Central memory CD8-positive, alpha-beta T cell (primary cell): ENCODE data around the gene TPMT.
"Not testable (repeated sequence)": the region's sequence is repeated elsewhere in the genome, so short reads cannot be mapped to it uniquely, and the experiment has no call there.

Source experiments
- ATAC-seq: fragments of 150-1000 bp; cut with Tn5 transposase; replicated peaks from 2 replicates; pipeline ENCODE4 v1.10.0; 2022; ENCODE audit warnings: mild to moderate bottlenecking, moderate FRiP score, moderate number of reproducible peaks; ENCODE audit not compliant: poor library complexity, severe bottlenecking; ENCODE audit errors: extremely low read depth
- DNase-seq, 2 donors: peaks; one replicate each; pipeline ENCODE4 v3.0.0; 2021; ENCODE audit warnings: low spot score in 2 of 2
- H3K27ac Mint-ChIP-seq: one replicate; pipeline ENCODE4 v1.8.0; 2022; ENCODE audit warnings: low read depth, mild to moderate bottlenecking, moderate library complexity, mixed read lengths
- H3K27me3 Mint-ChIP-seq: one replicate; pipeline ENCODE4 v1.8.0; 2022; ENCODE audit warnings: mixed read lengths
- H3K36me3 Mint-ChIP-seq: one replicate; pipeline ENCODE4 v1.8.0; 2022; ENCODE audit warnings: mild to moderate bottlenecking, moderate library complexity, mixed read lengths; ENCODE audit not compliant: insufficient read depth
- H3K4me1 Mint-ChIP-seq: one replicate; pipeline ENCODE4 v1.8.0; 2022; ENCODE audit warnings: mixed read lengths
- H3K4me3 Mint-ChIP-seq: one replicate; pipeline ENCODE4 v1.8.0; 2022; ENCODE audit warnings: mild to moderate bottlenecking, moderate library complexity, mixed read lengths
- H3K9me3 Mint-ChIP-seq: one replicate; pipeline ENCODE4 v1.8.0; 2022; ENCODE audit warnings: mixed read lengths

Gene TPMT

DNA sequence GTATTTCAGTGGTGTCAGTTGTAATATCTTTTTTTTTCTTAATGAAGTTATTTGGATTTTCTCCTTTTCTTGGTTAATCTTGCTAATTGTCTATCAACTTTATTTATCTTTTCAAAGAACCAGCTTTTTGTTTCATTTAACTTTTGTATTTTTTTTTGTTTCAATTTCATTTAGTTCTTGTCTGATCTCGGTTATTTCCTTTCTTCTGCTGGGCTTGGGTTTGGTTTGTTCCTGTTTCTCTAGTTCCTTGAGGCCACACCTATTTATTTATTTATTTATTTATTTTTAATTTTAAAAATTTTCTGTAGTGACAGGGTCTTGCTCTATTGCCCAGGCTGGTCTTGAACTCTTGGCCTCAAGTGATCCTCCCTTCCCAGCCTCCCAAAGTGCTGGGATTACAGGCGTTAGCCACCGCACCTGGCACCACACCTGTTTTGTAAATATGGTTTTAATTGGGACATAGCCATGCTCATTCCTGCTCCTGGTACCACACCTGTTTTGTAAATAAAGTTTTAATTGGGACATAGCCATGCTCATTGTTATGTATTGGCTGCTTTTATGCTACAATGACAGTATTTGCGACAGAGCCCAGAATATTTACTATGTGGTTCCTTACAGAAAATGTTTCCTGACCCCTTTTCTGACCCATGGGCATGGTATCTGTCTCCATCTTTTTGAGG is 22.5 kb upstream of the TPMT start:
- ATAC-seq (no peak), DNase-seq (no peak)
- H3K27me3 Mint-ChIP-seq: no peaks in the 10 kb centered on the region
- H3K4me3 Mint-ChIP-seq: no peak overlapping the region
- peaks cover 22% of the 10 kb centered on the region for H3K4me1 Mint-ChIP-seq
- H3K36me3 Mint-ChIP-seq: peaks cover 3% of the 10 kb centered on the region
- H3K9me3 Mint-ChIP-seq: no peaks in the 10 kb centered on the region
- H3K27ac Mint-ChIP-seq: peak overlapping the region; percentile 19

DNA sequence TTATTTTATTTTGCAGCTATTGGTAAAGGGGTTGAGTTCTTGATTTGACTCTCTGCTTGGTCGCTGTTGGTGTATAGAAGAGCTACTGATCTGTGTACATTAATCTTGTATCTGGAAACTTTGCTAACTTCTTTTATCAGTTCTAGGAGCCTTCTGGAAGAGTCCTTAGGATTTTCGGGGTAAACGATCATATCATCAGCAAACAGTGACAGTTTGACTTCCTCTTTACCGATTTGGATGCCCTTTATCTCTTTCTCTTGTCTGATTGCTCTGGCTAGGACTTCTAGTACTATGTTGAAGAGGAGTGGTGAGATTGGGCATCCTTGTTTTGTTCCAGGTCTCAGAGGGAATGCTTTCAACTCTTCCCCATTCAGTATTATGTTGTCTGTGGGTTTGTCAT is 21.3 kb upstream of the TPMT start:
- DNase-seq, ATAC-seq, H3K27me3 Mint-ChIP-seq, H3K9me3 Mint-ChIP-seq, H3K4me3 Mint-ChIP-seq, H3K36me3 Mint-ChIP-seq, H3K27ac Mint-ChIP-seq: not testable (repeated sequence)
- peaks cover 22% of the 10 kb centered on the region for H3K4me1 Mint-ChIP-seq

DNA sequence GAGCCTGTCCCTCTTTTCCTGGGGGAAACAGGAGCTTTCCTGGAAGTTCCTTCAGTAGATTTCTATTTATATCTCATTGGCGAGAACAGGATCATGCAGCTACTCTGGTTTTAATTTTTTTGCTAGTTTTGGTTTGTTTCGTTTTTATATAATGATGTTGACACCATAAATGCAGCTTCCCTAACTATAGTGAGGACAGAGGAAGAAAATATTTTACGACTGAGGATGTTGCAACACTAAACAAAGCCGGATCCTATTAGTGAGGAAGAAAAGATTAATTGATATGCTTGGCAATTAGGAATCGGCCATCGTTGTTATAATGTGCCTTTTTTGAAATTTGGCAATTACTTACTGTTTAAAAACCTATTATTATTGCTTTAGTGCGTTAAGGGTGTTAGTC is 17.0 kb upstream of the TPMT start:
- Mint-ChIP-seq H3K27me3 (no peaks in the 10 kb centered on the region), H3K36me3 (peaks cover 20% of the 10 kb centered on the region), H3K9me3 (no peaks in the 10 kb centered on the region), H3K27ac (no peak overlapping the region), H3K4me1 (peaks cover 18% of the 10 kb centered on the region), H3K4me3 (no peak overlapping the region)
- no peak for ATAC-seq
- DNase-seq: no peak

DNA sequence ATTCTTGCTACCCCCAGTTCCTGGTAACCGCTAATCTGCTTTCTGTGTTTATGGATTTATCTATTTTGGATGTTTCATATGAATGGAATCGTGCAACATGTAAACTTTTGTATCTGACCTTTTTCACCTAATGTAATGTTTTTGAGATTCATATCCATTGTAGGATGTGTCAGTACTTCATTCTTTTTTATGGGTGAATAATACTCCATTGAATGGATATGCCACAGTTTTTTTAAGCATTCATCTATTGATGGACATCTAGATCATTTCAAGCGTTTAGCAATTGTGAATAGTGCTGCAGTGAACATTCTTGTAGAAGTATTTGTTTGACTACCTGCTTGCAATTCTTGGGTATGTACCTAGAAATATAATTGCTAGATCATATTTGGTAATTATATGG is 13.4 kb upstream of the TPMT start:
- Mint-ChIP-seq H3K27ac (no peak overlapping the region), H3K9me3 (no peaks in the 10 kb centered on the region), H3K36me3 (peaks cover 28% of the 10 kb centered on the region), H3K27me3 (no peaks in the 10 kb centered on the region), H3K4me3 (no peak overlapping the region), H3K4me1 (no peaks in the 10 kb centered on the region)
- no peak for ATAC-seq
- no peak for DNase-seq

DNA sequence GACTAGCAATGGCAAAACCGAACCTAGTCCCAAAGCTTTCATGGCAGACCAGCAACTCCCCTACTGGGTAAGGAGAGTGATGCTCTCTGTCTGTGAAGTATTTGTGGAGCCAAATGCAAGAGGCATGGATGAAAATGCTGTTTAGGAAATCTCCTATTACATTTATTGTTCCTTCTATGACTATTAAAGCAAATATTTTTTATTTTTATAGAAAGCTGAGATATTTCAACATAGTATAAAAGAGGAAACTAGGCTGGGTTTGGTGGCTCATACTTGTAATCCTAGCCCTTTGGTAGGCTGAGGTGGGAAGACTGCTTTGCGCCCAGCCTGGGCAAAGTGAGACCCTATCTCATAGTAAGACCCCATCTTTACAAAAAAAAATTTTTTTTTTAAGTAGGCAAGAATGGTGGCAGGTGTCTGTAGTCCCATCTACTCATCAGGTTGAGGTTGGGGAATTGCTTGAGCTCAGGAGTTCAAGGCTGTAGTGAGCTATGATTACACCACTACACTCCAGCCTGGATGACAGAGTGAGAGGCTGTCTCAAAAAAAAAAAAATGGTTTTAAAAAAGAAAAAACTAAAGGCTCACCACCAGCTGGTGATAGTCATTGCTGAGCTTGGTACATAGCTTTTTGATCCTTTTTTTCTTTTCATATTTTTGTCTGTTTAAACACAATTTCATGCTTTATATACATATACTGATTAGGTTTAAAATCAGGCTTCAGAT is 11.6 kb upstream of the TPMT start:
- no peak overlapping the region for H3K27ac Mint-ChIP-seq
- ATAC-seq: no peak
- no peak for DNase-seq
- H3K9me3 Mint-ChIP-seq: no peaks in the 10 kb centered on the region
- no peaks in the 10 kb centered on the region for H3K4me1 Mint-ChIP-seq
- H3K27me3 Mint-ChIP-seq: no peaks in the 10 kb centered on the region
- H3K36me3 Mint-ChIP-seq: peaks cover 31% of the 10 kb centered on the region
- H3K4me3 Mint-ChIP-seq: no peak overlapping the region

DNA sequence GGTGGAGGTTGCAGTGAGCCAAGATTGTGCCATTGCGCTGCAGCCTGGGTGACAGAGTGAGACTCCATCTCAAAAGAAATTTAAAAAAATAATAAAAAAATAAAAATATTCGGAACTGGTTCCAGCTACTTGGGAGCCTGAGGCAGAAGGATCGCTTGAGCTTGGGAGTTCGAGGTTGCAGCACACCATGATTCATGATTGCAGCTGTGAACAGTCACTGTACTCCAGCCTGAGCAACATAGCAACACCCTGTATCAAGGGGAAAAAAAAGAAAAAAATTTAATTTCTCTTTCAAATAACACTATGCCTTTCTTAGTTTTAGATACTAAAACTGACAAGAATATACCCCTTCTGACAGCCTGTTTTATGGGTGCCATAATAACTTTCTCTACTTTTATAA is 10.9 kb upstream of the TPMT start:
- Mint-ChIP-seq H3K9me3 (no peaks in the 10 kb centered on the region), H3K4me1 (no peaks in the 10 kb centered on the region), H3K27ac (no peak overlapping the region), H3K36me3 (peaks cover 35% of the 10 kb centered on the region), H3K4me3 (no peak overlapping the region), H3K27me3 (no peaks in the 10 kb centered on the region)
- DNase-seq (no peak), ATAC-seq (no peak)

DNA sequence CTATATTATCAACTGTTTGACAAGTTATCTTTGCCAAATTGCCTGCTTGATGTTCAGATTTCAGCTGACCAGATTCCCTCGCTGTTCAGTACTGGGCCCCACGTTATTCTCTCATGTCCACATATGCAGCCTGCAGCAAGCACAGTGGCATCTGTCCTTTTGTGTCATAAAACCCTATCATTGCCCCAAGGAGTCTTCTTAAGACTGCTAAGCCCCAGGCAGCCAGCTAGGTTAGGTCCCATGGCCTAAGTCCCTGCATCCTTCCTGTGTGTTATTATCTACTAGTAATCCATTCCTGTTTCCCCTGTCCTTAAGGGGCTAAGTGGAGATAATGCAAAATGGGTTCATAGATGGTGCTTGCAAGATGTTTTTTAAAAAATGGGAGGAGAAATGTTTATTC is 7.5 kb upstream of the TPMT start:
- Mint-ChIP-seq H3K9me3 (no peaks in the 10 kb centered on the region), H3K27ac (no peak overlapping the region), H3K36me3 (peaks cover 27% of the 10 kb centered on the region), H3K4me1 (no peaks in the 10 kb centered on the region), H3K27me3 (no peaks in the 10 kb centered on the region), H3K4me3 (no peak overlapping the region)
- DNase-seq: no peak
- no peak for ATAC-seq

DNA sequence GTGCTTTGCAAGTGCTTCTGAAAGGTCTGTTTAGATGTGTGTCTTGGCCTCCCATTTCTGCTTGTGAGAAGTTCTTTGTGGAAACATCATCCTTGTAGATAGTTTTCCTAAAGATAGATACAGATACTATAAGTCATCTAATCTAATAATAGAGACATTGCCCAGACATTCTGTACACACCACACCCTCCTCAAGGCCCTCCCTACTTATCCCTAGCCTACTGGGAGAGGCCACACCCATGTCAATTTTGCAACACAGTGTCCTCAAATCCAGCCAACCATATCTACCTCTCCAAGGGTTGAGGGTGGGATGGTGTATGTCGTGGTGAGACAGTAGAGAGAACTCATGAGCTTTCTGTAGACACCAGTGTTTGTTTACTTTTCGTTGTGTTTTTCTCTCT is 6.6 kb upstream of the TPMT start:
- Mint-ChIP-seq H3K4me3 (no peak overlapping the region), H3K4me1 (no peaks in the 10 kb centered on the region), H3K9me3 (no peaks in the 10 kb centered on the region), H3K27me3 (no peaks in the 10 kb centered on the region), H3K36me3 (peaks cover 23% of the 10 kb centered on the region), H3K27ac (peak overlapping the region; percentile 16)
- DNase-seq: no peak
- no peak for ATAC-seq

DNA sequence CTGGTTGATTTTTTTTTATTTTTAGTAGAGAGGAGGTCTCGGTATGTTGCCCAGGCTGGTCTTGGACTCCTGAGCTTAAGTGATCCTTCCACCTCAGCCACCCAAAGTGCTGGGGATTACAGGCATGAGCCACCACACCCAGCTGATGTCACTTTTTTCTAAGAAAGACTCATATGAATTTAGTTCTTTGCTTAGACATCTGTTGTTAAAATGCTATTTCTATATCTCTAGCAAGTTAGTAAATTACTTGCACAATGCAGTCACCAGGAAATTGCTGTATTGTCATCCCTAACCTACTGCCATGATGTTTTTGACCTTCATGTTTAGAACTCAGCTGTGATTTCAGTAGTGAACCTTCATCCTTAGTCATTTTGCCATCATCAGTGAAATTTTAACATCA is 6.0 kb upstream of the TPMT start:
- peaks cover 4% of the 10 kb centered on the region for H3K4me1 Mint-ChIP-seq
- DNase-seq (no peak), ATAC-seq (no peak)
- H3K27me3 Mint-ChIP-seq: no peaks in the 10 kb centered on the region
- no peaks in the 10 kb centered on the region for H3K9me3 Mint-ChIP-seq
- peaks cover 22% of the 10 kb centered on the region for H3K36me3 Mint-ChIP-seq
- H3K27ac Mint-ChIP-seq: no peak overlapping the region
- H3K4me3 Mint-ChIP-seq: no peak overlapping the region

DNA sequence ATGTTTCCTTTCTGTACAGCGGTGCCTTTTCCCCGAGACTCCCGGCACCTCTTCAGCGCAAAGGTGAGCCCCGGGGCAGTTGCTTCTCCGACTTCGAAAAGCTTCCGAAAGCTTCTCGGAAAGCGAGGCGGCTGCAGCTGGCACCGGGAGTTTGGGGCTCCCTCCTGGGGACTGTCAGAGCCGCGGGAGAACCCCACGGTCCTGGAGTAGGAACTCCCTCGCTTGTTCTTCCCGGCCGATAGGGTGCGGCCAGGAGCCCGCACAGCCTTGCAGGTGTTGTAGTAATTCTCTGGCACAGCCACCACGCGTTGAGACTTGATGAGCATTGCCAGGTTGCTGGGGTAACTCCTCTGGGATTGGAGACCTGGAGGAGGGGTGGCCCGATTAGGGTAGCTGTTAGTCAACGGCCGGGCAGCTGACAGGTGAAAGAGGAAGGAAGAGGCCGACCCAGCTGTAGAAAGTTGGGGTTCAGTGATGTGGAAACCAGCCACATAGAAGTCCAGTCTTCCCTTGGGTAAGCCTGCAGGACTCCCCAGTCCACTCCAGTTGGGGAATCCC is 1.1 kb upstream of the TPMT start:
- ATAC-seq (peak; percentile 16), DNase-seq (peak in 1 of 2 donors; percentile 28)
- Mint-ChIP-seq H3K36me3 (peaks cover 15% of the 10 kb centered on the region), H3K9me3 (no peaks in the 10 kb centered on the region), H3K4me1 (peaks cover 30% of the 10 kb centered on the region), H3K27me3 (no peaks in the 10 kb centered on the region), H3K4me3 (peak overlapping the region; percentile 97), H3K27ac (peak overlapping the region; percentile 98)

DNA sequence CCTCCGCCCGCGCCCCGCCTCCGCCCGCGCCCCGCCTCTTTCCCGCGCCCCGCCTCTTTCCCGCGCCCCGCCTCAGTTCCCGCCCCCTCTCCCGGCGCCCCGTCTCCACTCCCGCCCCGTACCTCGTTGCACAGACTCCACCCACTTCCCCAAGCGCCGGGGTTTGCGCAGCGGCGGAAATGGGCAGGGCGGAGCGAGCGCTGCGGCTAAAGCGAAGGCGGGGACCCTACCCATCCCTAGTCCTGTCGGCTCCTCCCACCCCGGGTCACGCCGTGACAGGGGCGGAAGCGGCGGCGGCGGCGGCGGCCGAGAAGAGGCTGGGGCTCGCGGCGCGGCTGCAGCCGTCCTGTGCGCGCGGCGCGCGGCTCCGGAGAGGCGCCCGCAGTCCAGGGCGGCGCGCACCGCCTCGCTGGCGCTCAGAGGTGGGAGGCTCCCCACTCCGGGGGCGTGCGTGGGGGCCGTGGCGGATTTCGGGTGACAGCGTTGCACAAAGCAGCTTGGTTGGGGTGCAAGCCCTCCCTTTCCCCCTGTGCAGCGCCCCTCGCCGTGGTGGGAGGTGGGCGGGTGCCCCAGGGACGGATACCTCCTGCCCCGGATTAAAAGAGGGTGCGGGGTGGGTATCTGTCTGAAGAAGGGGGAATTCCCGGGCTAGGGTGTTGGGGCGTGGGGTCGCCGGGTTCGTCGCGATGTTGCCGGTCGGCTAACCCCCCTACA is 430 bp upstream of the TPMT start, which contains the start of gene KDM1B:
TSS of gene KDM1B (plus strand) at position 273 of the 714 bp plus-strand sequence. CDS start 4,474 bp downstream, outside the sequence.
- H3K4me1 Mint-ChIP-seq: peaks cover 30% of the 10 kb centered on the region
- ATAC-seq (peak; percentile 88), DNase-seq (peak; percentile 99)
- peaks cover 11% of the 10 kb centered on the region for H3K36me3 Mint-ChIP-seq
- H3K9me3 Mint-ChIP-seq: no peaks in the 10 kb centered on the region
- peak within 1 kb of the TSS; percentile 98 for H3K27ac Mint-ChIP-seq
- peak within 1 kb of the TSS; percentile 97 for H3K4me3 Mint-ChIP-seq
- no peaks in the 10 kb centered on the region for H3K27me3 Mint-ChIP-seq

DNA sequence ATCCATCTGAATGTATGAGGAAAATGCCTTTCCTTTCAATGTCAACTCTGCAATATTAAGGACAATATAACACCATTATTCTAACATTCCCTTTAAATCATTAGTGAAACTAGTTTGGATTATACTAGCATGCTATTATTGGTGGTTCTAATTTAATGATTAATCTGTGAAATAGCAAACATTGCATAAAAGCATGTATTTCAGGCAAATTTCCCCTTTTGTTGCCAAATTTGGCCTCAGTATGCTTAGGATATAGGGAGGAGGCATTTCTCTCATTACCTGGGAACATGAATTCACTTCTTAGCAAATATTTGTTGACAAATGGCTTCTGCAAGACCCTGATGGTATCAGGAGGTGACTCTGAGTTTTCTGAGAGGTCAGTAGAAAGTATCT is 1.6 kb downstream of the TPMT start:
- Mint-ChIP-seq H3K27me3 (no peaks in the 10 kb centered on the region), H3K9me3 (no peaks in the 10 kb centered on the region), H3K4me1 (peaks cover 30% of the 10 kb centered on the region), H3K27ac (no peak overlapping the region), H3K4me3 (peak overlapping the region; percentile 16), H3K36me3 (peaks cover 11% of the 10 kb centered on the region)
- ATAC-seq (no peak), DNase-seq (no peak)
